Activated CD8-positive, alpha-beta T cell treated with anti-CD3 and anti-CD28 coated beads for 36 hours (primary cell): Measurements from ENCODE around the gene ARPC4. TPM values are rescaled to one million over a fixed set of nuclear protein-coding genes. Genes with fewer than 3 reads are reported as not detected.

Experiments
- ATAC-seq: fragments of 200-7000 bp; cut with Tn5 transposase; one replicate; pipeline ENCODE4 v1.10.0; 2021; ENCODE audit warnings: mild to moderate bottlenecking, moderate library complexity
- CTCF ChIA-PET: fragments of 350-600 bp; sonication (Branson Sonifier 250); formaldehyde crosslinking; loops from one replicate; lab custom pipeline; 2021; ENCODE audit warnings: antibody characterized with exemption; lab: Charles Lee
- POLR2A ChIA-PET: fragments of 350-600 bp; sonication (Branson Sonifier 250); formaldehyde crosslinking; loops from one replicate; lab custom pipeline; 2021; ENCODE audit warnings: antibody characterized with exemption; lab: Charles Lee
- DNase-seq: peaks from one replicate; pipeline ENCODE4 v3.0.0-alpha.2; 2020
- H3K27ac Mint-ChIP-seq: one replicate; pipeline ENCODE4 v1.8.0; 2021; ENCODE audit warnings: mild to moderate bottlenecking, mixed read lengths
- H3K27me3 Mint-ChIP-seq: one replicate; pipeline ENCODE4 v1.8.0; 2021; ENCODE audit warnings: mixed read lengths
- H3K36me3 Mint-ChIP-seq: one replicate; pipeline ENCODE4 v1.8.0; 2021; ENCODE audit warnings: low read depth, mixed read lengths
- H3K4me1 Mint-ChIP-seq: one replicate; pipeline ENCODE4 v1.8.0; 2021; ENCODE audit warnings: low read depth, mixed read lengths
- H3K4me3 Mint-ChIP-seq: one replicate; pipeline ENCODE4 v1.8.0; 2021; ENCODE audit warnings: mild to moderate bottlenecking, moderate library complexity, mixed read lengths
- H3K9me3 Mint-ChIP-seq: one replicate; pipeline ENCODE4 v1.8.0; 2021; ENCODE audit warnings: mixed read lengths
- CTCF ChIP-seq: fragments of 200-600 bp; IDR thresholded peaks from one replicate; pipeline ENCODE4 v1.8.0; 2022; ENCODE audit warnings: antibody characterized with exemption, mild to moderate bottlenecking
- intact Hi-C: fragments of 100-400 bp; cut with micrococcal nuclease; formaldehyde crosslinking; loops from one replicate; pipeline ENCODE4 v1.10.0; 2022
- total RNA-seq, 2 experiments: library from RNA; stranded (reverse); gene quantifications; one replicate each; pipeline ENCODE4 v1.2.3, GENCODE V29; 2021

ARPC4 gene
- total RNA-seq, 2 experiments from 2014 or later, result 205 to 208 TPM

GRCh38 chr3:9760779-9761505, 31.9 kb upstream of the ARPC4 start:
- no peak for TF ChIP-seq CTCF
- CTCF ChIA-PET, result interaction anchor here (1.4 kb wide), 1 partner anchor 101 kb away, joined by 3 read pairs; no protein-coding TSS in a partner anchor
- intact Hi-C loops, result no loop called here
- Mint-ChIP-seq H3K4me1 (peaks cover 2% of the 10 kb centered on the region), H3K36me3 (peaks cover 52% of the 10 kb centered on the region), H3K27ac (no peak overlapping the region), H3K4me3 (no peak overlapping the region), H3K9me3 (no peaks in the 10 kb centered on the region), H3K27me3 (no peaks in the 10 kb centered on the region)
- POLR2A ChIA-PET, result interaction anchor here (1.0 to 1.7 kb wide), 3 partner anchors 9 to 11 kb away, joined by 3 to 5 read pairs (median 3); partner anchors contain the start of genes CAMK1 and OGG1
- ATAC-seq, result no peak
- DNase-seq, result no peak

- POLR2A ChIA-PET, result interaction anchor here (1.7 kb wide), 1 partner anchor 9 kb away, joined by 5 read pairs; no protein-coding TSS in a partner anchor
- Mint-ChIP-seq H3K4me3 (no peak overlapping the region), H3K4me1 (peaks cover 4% of the 10 kb centered on the region), H3K9me3 (no peaks in the 10 kb centered on the region), H3K36me3 (peaks cover 51% of the 10 kb centered on the region), H3K27me3 (no peaks in the 10 kb centered on the region), H3K27ac (no peak overlapping the region)
- intact Hi-C loops, result no loop called here
- ATAC-seq (no peak), DNase-seq (no peak)
- CTCF ChIA-PET, result no interaction called here
- no peak for TF ChIP-seq CTCF
These were observed 31.0 kb upstream of the ARPC4 start for GRCh38 chr3:9761919-9762318.

- H3K36me3 Mint-ChIP-seq, result peaks cover 54% of the 10 kb centered on the region
- peaks cover 10% of the 10 kb centered on the region for H3K4me1 Mint-ChIP-seq
- intact Hi-C loops, result no loop called here
- TF ChIP-seq CTCF, result no peak
- no peaks in the 10 kb centered on the region for H3K27me3 Mint-ChIP-seq
- POLR2A ChIA-PET, result interaction anchor here (0.9 to 3.0 kb wide), 6 partner anchors 8 to 20 kb away, joined by 3 to 9 read pairs (median 6); partner anchors contain the start of gene OGG1
- CTCF ChIA-PET, result no interaction called here
- H3K9me3 Mint-ChIP-seq, result no peaks in the 10 kb centered on the region
- ATAC-seq, result no peak
- H3K4me3 Mint-ChIP-seq, result no peak overlapping the region
- DNase-seq, result no peak
- H3K27ac Mint-ChIP-seq, result no peak overlapping the region
These were observed 30.0 kb upstream of the ARPC4 start for GRCh38 chr3:9762871-9763270.

GRCh38 chr3:9765865-9766264, 27.0 kb upstream of the ARPC4 start:
- Mint-ChIP-seq H3K27me3 (no peaks in the 10 kb centered on the region), H3K4me3 (no peak overlapping the region), H3K36me3 (peaks cover 34% of the 10 kb centered on the region), H3K27ac (no peak overlapping the region), H3K4me1 (peaks cover 32% of the 10 kb centered on the region), H3K9me3 (no peaks in the 10 kb centered on the region)
- DNase-seq (no peak), ATAC-seq (no peak)
- no peak for TF ChIP-seq CTCF
- CTCF ChIA-PET, result no interaction called here
- POLR2A ChIA-PET, result interaction anchor here (1.4 to 3.8 kb wide), 3 partner anchors 10 to 12 kb away, joined by 6 to 25 read pairs (median 8); no protein-coding TSS in a partner anchor
- intact Hi-C loops, result no loop called here

GRCh38 chr3:9767418-9767817, 25.5 kb upstream of the ARPC4 start:
- Mint-ChIP-seq H3K36me3 (peaks cover 28% of the 10 kb centered on the region), H3K4me3 (peak overlapping the region; percentile 16), H3K4me1 (peaks cover 32% of the 10 kb centered on the region), H3K9me3 (no peaks in the 10 kb centered on the region), H3K27me3 (no peaks in the 10 kb centered on the region), H3K27ac (no peak overlapping the region)
- ChIA-PET POLR2A (interaction anchor here (1.0 to 3.8 kb wide), 3 partner anchors 10 to 36 kb away, joined by 3 to 25 read pairs (median 6); partner anchors contain the start of gene BRPF1), CTCF (interaction anchor here (0.7 kb wide), 1 partner anchor 164 kb away, joined by 4 read pairs; no protein-coding TSS in a partner anchor)
- DNase-seq, result no peak
- ATAC-seq, result no peak
- TF ChIP-seq CTCF, result no peak
- intact Hi-C loops, result no loop called here
